CD4-positive, alpha-beta T cell treated with Interferon alpha-2 for 1 hour (primary cell): Measurements from ENCODE around the gene DTNB.
A peak's percentile ranks its signal among the peaks of the same experiment; 100 is the strongest.

Experiments used
- DNase-seq, 2 donors: peaks; one replicate each; pipeline ENCODE4 v3.0.0-alpha.2; 2020 to 2022

DTNB gene

GRCh38 chr2:25335204-25335603 lies 338.2 kb downstream of the DTNB start:
- DNase-seq: no peak

GRCh38 chr2:25334482-25334881 lies 338.9 kb downstream of the DTNB start:
- DNase-seq: no peak

- peak in 1 of 2 donors; percentile 40 for DNase-seq
These were observed 339.4 kb downstream of the DTNB start for GRCh38 chr2:25333981-25334380.

GRCh38 chr2:25332571-25332970 lies 340.8 kb downstream of the DTNB start:
- no peak for DNase-seq

GRCh38 chr2:25331686-25332365 lies 341.6 kb downstream of the DTNB start:
- DNase-seq: no peak

- DNase-seq: no peak
These were observed 342.4 kb downstream of the DTNB start for GRCh38 chr2:25330937-25331336.

GRCh38 chr2:25330273-25330672 lies 343.1 kb downstream of the DTNB start:
- no peak for DNase-seq

- DNase-seq: no peak
These were observed 345.0 kb downstream of the DTNB start for GRCh38 chr2:25328152-25329085.
